Right ventricle myocardium superior (tissue), 1 donor: ENCODE measurements around the gene ZCCHC24. TPM values are rescaled to one million over a fixed set of nuclear protein-coding genes. Genes with fewer than 3 reads are reported as not detected.

Experiments
- ATAC-seq: fragments of 200-7000 bp; cut with Tn5 transposase; one replicate; pipeline ENCODE4 v1.9.1; 2020; ENCODE audit warnings: mild to moderate bottlenecking; ENCODE audit not compliant: poor library complexity
- DNase-seq: peaks from one replicate; pipeline ENCODE4 v3.0.0-alpha.2; 2020
- intact Hi-C: fragments of 100-400 bp; cut with DNase I; formaldehyde crosslinking; loops from one replicate; pipeline ENCODE4 v1.11.2; 2022
- total RNA-seq: library from RNA; stranded (reverse); fragmentation: NEBNext Ultra II Directional; extraction: Animal tissue kit (Norgen Biotek cat#: 25700); gene quantifications from one replicate; pipeline ENCODE4 v1.2.1, GENCODE V29; 2021
- donor health status: DM: no; HTN: yes; CAD: no; lungs with severe emphysema.

Gene ZCCHC24
- total RNA-seq, 1 donor from 2014 or later, result 53.3 TPM

- ATAC-seq, result peak; percentile 18
- intact Hi-C loops, result loop anchor here (10.0 kb wide), 1 partner anchor 64 kb away; the partner anchor contains the start of gene ZCCHC24
- no peak for DNase-seq
Measured at GRCh38 chr10:79380946-79381721, 64.3 kb downstream of the ZCCHC24 start.

GRCh38 chr10:79380125-79380945 lies 65.1 kb downstream of the ZCCHC24 start:
- peak; percentile 69 for ATAC-seq
- intact Hi-C loops, result loop anchor here (10.0 kb wide), 1 partner anchor 64 kb away; the partner anchor contains the start of gene ZCCHC24
- DNase-seq, result no peak

- DNase-seq (peak; percentile 74), ATAC-seq (peak; percentile 54)
- intact Hi-C loops, result loop anchor here (10.0 kb wide), 2 partner anchors 65 to 225 kb away; partner anchors contain the start of gene ZCCHC24
Measured at GRCh38 chr10:79379512-79380124, 65.8 kb downstream of the ZCCHC24 start.

GRCh38 chr10:79378647-79379511 lies 66.5 kb downstream of the ZCCHC24 start:
- intact Hi-C loops, result loop anchor here (10.0 kb wide), 1 partner anchor 226 kb away; no protein-coding TSS in a partner anchor
- no peak for ATAC-seq
- no peak for DNase-seq

- ATAC-seq, result no peak
Measured at GRCh38 chr10:79378383-79378646, 67.1 kb downstream of the ZCCHC24 start.

GRCh38 chr10:79377557-79378382 lies 67.7 kb downstream of the ZCCHC24 start:
- no peak for ATAC-seq
- intact Hi-C loops, result loop anchor here (10.0 kb wide), 1 partner anchor 227 kb away; no protein-coding TSS in a partner anchor
- no peak for DNase-seq

More at GRCh38 chr10:79378383-79378646, 67.1 kb downstream of the ZCCHC24 start:
- DNase-seq, result no peak
- intact Hi-C loops, result loop anchor here (10.0 kb wide), 1 partner anchor 226 kb away; no protein-coding TSS in a partner anchor

- ATAC-seq (no peak), DNase-seq (no peak)
- intact Hi-C loops, result loop anchor here (10.0 kb wide), 1 partner anchor 228 kb away; no protein-coding TSS in a partner anchor
Measured at GRCh38 chr10:79376751-79377556, 68.5 kb downstream of the ZCCHC24 start.

GRCh38 chr10:79376078-79376628 lies 69.3 kb downstream of the ZCCHC24 start:
- intact Hi-C loops, result loop anchor here (10.0 kb wide), 1 partner anchor 229 kb away; no protein-coding TSS in a partner anchor
- DNase-seq (no peak), ATAC-seq (no peak)

- no peak for DNase-seq
- no peak for ATAC-seq
- intact Hi-C loops, result loop anchor here (2.0 to 10.0 kb wide), 2 partner anchors 91 to 229 kb away; no protein-coding TSS in a partner anchor
Measured at GRCh38 chr10:79375321-79376077, 69.9 kb downstream of the ZCCHC24 start.

- intact Hi-C loops, result loop anchor here (2.0 to 10.0 kb wide), 3 partner anchors 92 to 230 kb away; no protein-coding TSS in a partner anchor
- peak; percentile 88 for DNase-seq
- ATAC-seq, result peak; percentile 70
Measured at GRCh38 chr10:79374312-79375191, 70.9 kb downstream of the ZCCHC24 start.

- DNase-seq (no peak), ATAC-seq (no peak)
- intact Hi-C loops, result loop anchor here (5.0 to 10.0 kb wide), 2 partner anchors 114 to 232 kb away; no protein-coding TSS in a partner anchor
Measured at GRCh38 chr10:79372871-79373270, 72.6 kb downstream of the ZCCHC24 start.

GRCh38 chr10:79367426-79368189 lies 77.8 kb downstream of the ZCCHC24 start:
- intact Hi-C loops, result no loop called here
- DNase-seq (no peak), ATAC-seq (no peak)

GRCh38 chr10:79361726-79362397 lies 83.6 kb downstream of the ZCCHC24 start:
- intact Hi-C loops, result no loop called here
- DNase-seq (no peak), ATAC-seq (no peak)
